ENCODE measurements around the gene EFNA5.

GRCh38 chr5:107704681-107705401 lies 34.1 kb upstream of the EFNA5 start:
- TF ChIP-seq CTCF (IDR thresholded peaks at IDR 0.05), result no peak
- TF ChIP-seq POLR2A (IDR thresholded peaks at IDR 0.05), result no peak

Data from lower leg skin (tissue), 3 donors.